Fibroblast of the aortic adventitia (primary cell): ENCODE measurements around the gene ADAP2. TPM values are rescaled to one million over a fixed set of nuclear protein-coding genes. Genes with fewer than 3 reads are reported as not detected.

ENCODE experiments used
- DNase-seq: peaks from one replicate; pipeline ENCODE4 v3.0.0-alpha.2; 2010; ENCODE audit warnings: low read depth
- H3K4me3 ChIP-seq: 2 replicates; pipeline ENCODE4 v1.5.1; 2011; ENCODE audit warnings: low read depth, mild to moderate bottlenecking, control low read depth, low read length, moderate library complexity
- total RNA-seq: library from RNA; depleted of rRNA; stranded (reverse); fragments of >200 nt; gene quantifications from 2 replicates; pipeline ENCODE4 v1.2.3, GENCODE V29; 2012; ENCODE audit warnings: low replicate concordance
- TF ChIP-seq, protein P1 (sequence below): IDR thresholded peaks from 2 replicates; pipeline ENCODE4 v1.5.1; 2011; ENCODE audit warnings: mild to moderate bottlenecking, low read length, control low read depth, inconsistent platforms; ENCODE audit not compliant: insufficient read depth

ADAP2 gene
- total RNA-seq, 1 donor = 0.27 TPM

DNA sequence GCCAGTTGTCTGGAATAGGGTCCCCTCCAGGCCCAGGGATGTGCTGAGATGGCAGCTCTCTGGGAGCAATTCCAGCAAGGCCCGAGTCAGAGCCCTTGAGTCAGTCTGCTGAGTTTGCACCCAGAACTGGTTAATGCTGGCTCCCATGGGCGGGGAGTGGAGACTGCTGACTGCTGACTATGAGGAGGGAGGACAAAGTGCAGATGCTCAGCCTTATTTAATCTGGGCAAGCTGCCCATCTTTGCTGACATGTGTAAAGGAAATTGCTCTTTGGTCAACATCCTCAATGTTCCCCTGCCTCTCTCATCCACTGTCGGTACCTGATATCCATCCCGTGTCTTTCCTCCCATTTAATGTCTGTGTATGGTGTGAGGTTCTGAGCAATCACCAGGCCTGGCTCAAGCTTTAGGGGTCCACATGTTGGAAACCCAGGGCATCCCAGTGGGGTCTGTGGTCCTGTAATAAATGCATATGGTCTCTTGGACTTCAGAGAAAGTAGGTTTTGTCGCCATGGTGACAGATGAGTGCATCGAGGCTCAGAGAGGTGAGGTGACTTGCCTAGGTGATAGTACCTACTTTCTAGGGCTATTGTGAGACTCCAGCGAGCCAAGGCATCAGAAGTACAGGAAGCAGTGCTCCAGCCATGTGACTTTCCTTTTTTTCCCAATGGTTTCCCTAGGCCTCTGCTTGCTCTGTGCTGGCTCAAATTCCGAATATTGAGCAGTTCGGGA, 29.1 kb downstream of the ADAP2 start:
- H3K4me3 ChIP-seq = no peak overlapping the region
- peak; percentile 91 for DNase-seq
- TF ChIP-seq, protein P1, sequence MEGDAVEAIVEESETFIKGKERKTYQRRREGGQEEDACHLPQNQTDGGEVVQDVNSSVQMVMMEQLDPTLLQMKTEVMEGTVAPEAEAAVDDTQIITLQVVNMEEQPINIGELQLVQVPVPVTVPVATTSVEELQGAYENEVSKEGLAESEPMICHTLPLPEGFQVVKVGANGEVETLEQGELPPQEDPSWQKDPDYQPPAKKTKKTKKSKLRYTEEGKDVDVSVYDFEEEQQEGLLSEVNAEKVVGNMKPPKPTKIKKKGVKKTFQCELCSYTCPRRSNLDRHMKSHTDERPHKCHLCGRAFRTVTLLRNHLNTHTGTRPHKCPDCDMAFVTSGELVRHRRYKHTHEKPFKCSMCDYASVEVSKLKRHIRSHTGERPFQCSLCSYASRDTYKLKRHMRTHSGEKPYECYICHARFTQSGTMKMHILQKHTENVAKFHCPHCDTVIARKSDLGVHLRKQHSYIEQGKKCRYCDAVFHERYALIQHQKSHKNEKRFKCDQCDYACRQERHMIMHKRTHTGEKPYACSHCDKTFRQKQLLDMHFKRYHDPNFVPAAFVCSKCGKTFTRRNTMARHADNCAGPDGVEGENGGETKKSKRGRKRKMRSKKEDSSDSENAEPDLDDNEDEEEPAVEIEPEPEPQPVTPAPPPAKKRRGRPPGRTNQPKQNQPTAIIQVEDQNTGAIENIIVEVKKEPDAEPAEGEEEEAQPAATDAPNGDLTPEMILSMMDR = no peak

DNA sequence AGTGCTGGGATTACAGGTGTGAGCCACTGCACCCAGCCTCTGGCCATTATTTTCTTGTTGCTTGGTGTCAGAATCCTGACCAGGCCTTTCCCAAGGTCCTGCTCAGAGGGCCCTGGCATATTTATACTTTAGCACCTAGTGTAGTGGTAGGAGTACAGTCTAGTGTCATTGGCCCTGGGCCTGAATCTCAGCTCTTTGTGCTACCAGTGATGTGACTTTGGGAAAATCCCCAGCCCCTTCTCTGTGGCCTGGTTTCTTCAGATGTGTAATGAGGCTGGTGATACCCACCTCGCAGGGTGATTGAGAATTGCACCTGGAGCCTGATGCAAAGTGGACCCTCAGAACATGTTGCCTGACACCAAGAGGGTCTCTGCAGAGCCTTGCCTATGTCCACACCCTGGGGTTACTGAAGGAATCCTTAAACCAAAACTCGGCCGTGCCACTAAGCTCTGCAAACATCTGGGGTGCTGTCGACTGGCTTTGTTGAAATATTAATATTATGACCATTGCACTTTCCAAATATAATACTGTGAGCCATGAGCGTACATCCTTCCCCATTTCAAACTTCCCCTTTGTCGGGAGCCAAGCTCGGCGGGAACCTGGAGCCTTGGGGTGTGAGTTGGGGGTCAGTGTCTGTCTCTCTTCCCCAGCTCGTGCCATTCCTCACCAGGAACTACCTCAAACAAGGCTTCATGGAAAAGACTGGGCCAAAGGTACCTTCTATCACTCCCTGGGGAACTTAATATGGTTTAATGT, 31.1 kb downstream of the ADAP2 start:
- TF ChIP-seq, protein P1 = no peak
- no peak for DNase-seq
- no peak overlapping the region for H3K4me3 ChIP-seq

DNA sequence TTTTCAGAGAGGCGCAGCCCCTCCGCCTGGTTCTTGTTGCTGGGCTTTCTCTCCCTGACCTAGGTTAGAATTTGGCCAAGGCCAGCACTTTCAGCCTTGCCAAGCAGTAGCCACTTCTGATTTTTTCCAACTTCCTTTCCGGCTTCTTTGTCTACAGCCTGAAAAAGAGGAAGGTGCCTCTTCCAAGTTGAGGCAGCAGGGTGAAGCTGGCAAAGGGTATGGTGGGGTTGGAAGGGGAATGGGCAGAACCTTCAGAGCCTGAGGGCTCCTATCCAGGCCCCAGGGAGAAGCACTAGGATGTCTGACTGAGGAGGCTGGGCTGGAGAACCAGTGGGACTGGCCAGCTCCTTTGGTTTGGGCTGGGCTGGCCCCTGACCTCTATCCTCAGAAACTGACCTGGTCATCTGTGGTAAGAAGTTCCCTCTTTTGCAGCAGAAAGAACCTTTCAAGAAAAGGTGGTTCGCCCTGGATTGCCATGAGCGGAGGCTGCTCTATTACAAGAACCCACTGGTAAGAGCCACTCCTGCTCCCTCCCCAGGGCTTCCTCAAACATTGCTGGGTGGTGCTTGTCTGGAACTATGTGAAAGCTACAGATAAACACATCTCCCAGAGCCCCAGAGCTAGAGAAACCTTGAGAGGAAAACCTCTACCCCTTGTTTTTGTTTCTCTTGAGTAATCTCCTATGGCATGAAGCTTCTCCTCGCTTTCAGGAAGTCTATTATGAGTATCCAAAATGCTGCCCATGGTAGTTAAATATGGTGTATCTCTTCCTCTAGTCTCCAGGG, 32.5 kb downstream of the ADAP2 start:
- no peak overlapping the region for H3K4me3 ChIP-seq
- peak; percentile 15 for DNase-seq
- TF ChIP-seq, protein P1 = no peak

DNA sequence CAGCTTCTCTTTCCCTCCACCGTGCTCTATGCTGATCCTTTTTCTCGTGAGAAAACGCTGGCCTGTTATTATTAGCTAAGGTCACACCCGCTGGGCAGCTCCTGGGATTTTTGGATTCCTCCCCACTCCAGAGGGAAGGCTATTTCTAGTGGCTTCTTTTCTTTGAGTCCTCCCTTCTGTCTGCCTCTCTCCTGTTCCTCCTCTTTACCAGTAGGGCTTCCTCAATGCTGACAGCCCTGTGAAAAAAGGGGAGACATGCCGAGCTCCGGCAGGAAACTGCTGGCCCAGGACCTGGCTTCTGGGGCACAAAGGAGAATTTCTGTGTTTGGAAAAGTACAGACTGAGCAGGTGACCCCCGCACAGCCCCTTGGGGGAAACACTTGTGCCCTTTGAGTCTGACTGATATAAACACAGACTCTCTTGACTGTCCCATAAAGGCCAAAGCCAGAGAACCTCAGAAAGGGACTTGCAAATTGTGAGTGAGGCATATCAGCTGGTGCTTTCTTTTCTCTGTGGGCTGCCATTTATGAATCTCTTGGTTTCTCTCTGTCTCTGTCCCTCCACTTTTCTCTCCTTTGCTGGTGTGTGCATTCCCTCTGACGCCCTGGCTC, 35.1 kb downstream of the ADAP2 start:
- TF ChIP-seq, protein P1 = peak; percentile 46
- DNase-seq = peak; percentile 65
- no peak overlapping the region for H3K4me3 ChIP-seq

DNA sequence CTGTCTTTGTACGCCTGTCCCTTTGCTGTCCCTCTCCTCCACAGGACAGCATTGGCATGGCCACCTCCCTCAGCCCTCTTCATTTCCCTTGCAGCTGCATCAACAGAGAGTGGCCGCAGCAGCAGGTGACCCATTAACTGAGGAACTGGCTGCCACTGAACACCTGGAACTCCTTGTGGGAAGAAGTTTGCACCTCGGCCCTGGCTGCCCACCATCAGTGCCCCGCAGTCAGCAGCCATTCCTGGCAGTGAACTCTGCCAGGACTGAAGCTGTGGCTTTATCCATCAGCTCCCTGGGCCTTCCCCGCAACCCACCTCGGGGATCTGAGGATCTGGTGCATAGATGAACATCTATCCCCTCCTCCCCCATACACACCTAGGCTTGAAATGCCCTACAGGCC, 36.0 kb downstream of the ADAP2 start:
- TF ChIP-seq, protein P1 = no peak
- DNase-seq = no peak

DNA sequence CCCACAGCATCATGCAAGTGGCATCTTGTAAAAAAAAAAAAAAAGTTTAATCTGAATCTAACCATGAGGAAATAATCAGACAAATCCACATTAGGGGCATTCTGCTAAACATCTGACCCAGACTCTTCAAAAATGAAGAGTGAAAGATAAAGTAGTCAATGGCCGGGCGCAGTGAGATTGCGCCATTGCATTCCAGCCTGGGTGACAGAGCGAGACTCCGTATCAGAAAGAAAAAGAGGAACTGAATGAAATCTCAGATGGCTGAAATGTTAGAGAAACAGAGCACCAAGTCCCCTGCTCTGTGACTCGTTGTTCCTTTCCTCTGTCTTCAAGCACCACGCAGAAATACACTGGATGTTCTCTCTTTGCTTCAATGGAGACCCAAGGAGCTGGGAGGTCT, 36.4 kb downstream of the ADAP2 start:
- no peak overlapping the region for H3K4me3 ChIP-seq
- no peak for DNase-seq
- TF ChIP-seq, protein P1 = no peak

More for the DNA sequence above, 36.0 kb downstream of the ADAP2 start:
- no peak overlapping the region for H3K4me3 ChIP-seq
